GM19193 (cell line): ENCODE measurements around the gene MAS1.

Experiments
- POLR2A ChIP-seq: IDR thresholded peaks from 4 replicates; pipeline ENCODE4 v1.6.1; 2011; ENCODE audit not compliant: insufficient read depth, insufficient read length; ENCODE audit errors: extremely low read depth

The MAS1 gene

GRCh38 chr6:159890792-159891191, at the start of gene MAS1:
MAS1 (plus strand) TSS chr6:159890988; CDS start chr6:159906956, 15,968 bp downstream.
- no peak for TF ChIP-seq POLR2A

DNA sequence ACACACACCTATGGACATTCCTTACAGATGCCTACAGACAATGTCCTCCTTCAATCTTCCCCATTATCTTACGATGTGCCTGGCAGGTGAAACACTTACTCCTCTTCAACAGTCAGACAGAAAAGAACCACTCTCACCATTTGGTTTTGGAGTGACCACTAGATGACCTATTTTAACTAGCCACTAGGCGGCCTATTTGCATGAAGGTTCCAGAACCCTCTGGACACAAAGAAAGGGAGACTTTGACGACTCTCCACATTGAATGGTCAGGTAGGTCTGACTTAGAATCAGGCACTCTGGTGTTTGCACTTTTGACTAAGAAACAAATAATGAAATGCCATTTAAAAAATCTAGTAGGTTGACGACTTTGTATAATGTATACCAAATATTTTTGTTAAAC, 48.8 kb upstream of the MAS1 start:
- no peak for TF ChIP-seq POLR2A

GRCh38 chr6:159844737-159845645, 45.8 kb upstream of the MAS1 start:
- no peak for TF ChIP-seq POLR2A

- no peak for TF ChIP-seq POLR2A
Observed at GRCh38 chr6:159852877-159853276, 37.9 kb upstream of the MAS1 start.

- no peak for TF ChIP-seq POLR2A
Observed at GRCh38 chr6:159853754-159854153, 37.0 kb upstream of the MAS1 start.

DNA sequence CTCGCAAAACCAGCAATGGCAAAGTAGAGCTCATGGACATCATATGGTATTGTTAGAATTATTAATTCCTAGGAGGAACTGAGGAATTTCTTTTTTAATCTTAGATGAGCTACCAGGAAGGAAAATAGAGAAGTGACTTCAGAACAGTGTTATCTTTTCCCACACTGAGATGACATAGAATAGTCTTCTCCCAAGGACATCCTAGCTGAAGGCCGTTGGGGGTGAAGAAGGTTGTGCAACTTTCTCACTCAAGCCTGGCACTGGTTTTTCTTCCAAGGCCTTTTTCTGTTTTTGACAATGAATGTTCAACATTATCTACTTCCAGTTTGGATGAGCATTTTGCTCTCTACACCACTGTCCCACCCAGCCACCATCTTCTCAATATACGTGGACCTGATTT, 35.8 kb upstream of the MAS1 start:
- TF ChIP-seq POLR2A: no peak

DNA sequence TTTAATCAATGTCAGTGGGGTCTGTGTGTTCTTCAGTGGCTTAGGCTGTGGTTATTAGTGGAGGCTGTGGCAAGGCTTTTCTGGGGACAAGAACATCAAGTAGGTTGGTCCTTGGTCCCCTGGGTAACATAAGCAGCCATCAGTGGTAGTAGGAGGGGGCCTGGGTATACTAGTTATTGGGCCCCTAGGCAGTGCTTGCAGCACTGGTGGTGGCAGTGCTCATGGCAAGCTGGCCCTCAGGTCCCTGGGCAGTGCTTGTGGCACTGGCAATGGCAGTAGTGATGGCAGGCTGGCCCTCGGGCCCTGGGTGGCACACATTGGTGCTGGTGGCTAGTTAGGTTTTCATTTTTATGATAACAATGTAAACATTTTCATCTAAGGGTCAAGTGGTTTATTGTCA, 32.5 kb upstream of the MAS1 start:
- TF ChIP-seq POLR2A: no peak

DNA sequence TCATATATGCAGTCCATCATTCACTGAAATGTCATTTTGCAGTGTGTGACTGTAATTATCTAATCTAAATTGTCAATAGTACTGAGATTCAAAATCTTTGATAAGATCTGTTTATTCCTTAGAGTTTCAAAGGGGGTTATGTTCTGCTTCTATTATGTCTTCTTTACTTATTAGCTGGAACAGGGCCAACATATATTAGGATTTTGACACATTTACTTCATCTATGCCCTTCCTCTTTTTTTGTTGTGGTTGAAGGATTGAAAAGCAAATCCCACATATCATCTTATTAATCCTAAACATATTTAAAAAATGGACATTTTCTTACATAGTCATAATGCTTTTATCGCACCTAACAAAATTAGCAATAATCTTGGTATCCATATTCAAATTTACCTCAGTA, 30.3 kb upstream of the MAS1 start:
- no peak for TF ChIP-seq POLR2A

DNA sequence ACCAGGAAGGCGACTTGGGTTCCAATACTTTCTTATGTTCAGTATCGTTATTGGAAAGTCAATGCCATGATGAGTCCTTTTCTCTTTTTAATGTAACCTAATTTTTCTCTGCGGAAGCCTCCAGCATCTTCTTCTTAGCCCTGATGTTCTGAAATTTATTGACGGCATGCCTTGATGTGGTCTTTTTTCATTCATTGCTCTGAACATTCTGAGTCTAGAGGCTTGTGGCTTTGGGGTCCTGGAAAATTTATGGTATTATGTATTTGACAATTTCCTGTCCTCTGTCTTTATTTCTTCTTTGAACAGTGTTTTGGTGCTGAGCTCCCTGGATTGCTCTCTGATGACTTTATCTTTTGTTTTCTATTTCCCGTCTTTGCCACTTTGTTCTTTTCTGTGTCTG, 28.7 kb upstream of the MAS1 start:
- TF ChIP-seq POLR2A: no peak

- no peak for TF ChIP-seq POLR2A
Observed at GRCh38 chr6:159865226-159865920, 25.4 kb upstream of the MAS1 start.

GRCh38 chr6:159866286-159867247, 24.2 kb upstream of the MAS1 start:
- no peak for TF ChIP-seq POLR2A

- TF ChIP-seq POLR2A: no peak
Observed at GRCh38 chr6:159871241-159871640, 19.5 kb upstream of the MAS1 start.

- TF ChIP-seq POLR2A: no peak
Observed at GRCh38 chr6:159871906-159872305, 18.9 kb upstream of the MAS1 start.

- TF ChIP-seq POLR2A: no peak
Observed at GRCh38 chr6:159874435-159874834, 16.4 kb upstream of the MAS1 start.

GRCh38 chr6:159875194-159875593, 15.6 kb upstream of the MAS1 start:
- no peak for TF ChIP-seq POLR2A
